GM18499 (cell line): Measurements from ENCODE around the gene CEP350.

Source experiments
- ATAC-seq: cut with Tn5 transposase; IDR thresholded peaks from one replicate; pipeline ENCODE4 v1.9.1; 2021; ENCODE audit warnings: moderate number of reproducible peaks; ENCODE audit not compliant: insufficient read depth, unreplicated experiment

CEP350 gene

GRCh38 chr1:179954493-179955286 is at the start of gene CEP350:
TSS of gene CEP350 (plus strand) at chr1:179954810. CDS start at chr1:179986182, 31,372 bp downstream.
- peak; percentile 90 for ATAC-seq

GRCh38 chr1:179910934-179911333 is 43.7 kb upstream of the CEP350 start:
- no peak for ATAC-seq

GRCh38 chr1:179911812-179912211 is 42.8 kb upstream of the CEP350 start:
- no peak for ATAC-seq

GRCh38 chr1:179917601-179918429 is 36.8 kb upstream of the CEP350 start:
- ATAC-seq, result no peak

DNA sequence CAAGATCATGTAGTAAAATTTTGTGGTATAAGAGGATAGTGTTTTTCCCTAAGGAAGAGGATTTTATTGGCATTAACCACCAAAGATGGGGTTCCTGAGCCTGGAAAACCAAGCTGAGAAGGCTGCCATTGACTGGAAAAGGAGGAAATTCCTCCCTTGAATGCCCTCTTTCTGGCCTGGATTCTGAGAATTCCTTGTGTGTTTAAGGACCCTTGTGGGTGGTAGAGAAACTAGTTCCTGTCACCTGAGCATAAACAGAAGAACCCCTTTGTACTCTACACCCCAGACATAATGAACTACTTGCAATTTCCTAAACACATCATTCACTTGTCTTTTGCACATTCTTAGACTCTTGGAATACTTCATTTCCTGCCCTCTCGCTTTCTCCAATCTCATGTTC is 33.1 kb upstream of the CEP350 start:
- ATAC-seq, result no peak

- ATAC-seq, result no peak
Measured at GRCh38 chr1:179921981-179922872, 32.4 kb upstream of the CEP350 start.

DNA sequence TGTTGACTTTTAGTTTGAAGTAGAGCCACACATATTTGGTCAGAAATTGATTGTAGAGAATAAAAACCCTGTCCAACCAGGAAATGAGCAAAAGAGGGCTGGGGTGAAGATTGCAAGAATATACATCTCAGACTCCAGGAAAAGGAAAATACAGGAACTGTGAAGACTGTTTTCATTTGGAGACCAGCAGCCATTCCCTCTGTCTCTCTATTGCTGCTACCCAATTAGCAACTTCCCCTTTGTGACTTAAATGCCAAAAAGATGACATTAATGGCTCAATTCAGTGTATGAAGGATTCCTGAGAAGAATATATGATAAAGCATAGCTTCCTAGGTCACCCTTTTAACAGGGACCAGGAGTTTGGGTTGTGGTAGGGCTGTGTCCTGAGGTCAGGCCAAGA is 31.6 kb upstream of the CEP350 start:
- no peak for ATAC-seq

- no peak for ATAC-seq
Measured at GRCh38 chr1:179924268-179924667, 30.3 kb upstream of the CEP350 start.

GRCh38 chr1:179925302-179925701 is 29.3 kb upstream of the CEP350 start:
- no peak for ATAC-seq

DNA sequence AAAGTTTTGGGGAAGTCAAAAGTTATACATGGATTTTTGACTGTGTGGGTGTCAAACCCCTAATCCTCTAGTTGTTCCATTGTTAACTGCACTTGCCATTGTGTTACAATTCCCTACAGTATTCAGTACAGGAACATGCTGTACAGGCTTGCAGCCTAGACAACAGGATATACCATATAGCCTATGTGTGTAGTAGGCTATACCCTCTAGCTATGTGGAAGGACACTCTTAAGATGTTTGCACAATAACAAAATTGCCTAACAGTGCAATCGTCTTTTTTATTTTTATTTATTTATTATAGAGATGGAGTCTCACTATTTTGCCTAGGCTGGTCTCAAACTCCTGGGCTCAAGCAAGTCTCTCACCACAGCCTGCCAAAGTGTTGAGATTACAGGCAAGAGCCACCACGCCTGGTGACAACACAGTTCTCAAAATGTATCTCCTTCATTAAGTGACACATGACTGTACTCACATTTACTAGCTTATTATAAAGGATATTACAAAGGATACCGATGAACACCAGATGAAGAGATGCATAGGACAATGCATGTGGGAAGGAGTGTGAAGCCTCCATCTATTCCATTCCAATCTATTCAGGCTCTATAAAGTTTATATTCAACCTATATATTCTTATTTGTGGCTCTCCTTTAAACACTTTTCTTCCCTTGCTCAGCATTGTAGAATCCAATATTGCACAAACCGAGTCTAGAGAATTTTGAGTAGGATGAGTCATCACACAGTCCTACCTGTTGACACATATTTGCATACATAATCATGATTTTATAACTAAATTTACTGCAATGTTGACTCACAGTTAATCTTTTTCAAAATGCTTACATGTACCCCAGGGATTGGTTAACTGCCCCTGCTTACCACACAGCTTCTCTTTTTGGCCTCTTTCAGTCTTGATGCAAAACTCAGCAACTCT is 28.4 kb upstream of the CEP350 start:
- no peak for ATAC-seq

GRCh38 chr1:179926850-179927205 is 27.8 kb upstream of the CEP350 start:
- ATAC-seq, result no peak

GRCh38 chr1:179929955-179930798 is 24.4 kb upstream of the CEP350 start:
- ATAC-seq, result no peak

GRCh38 chr1:179930867-179931266 is 23.7 kb upstream of the CEP350 start:
- no peak for ATAC-seq

GRCh38 chr1:179933219-179933618 is 21.4 kb upstream of the CEP350 start:
- ATAC-seq, result no peak

- ATAC-seq, result no peak
Measured at GRCh38 chr1:179935909-179936496, 18.6 kb upstream of the CEP350 start.

DNA sequence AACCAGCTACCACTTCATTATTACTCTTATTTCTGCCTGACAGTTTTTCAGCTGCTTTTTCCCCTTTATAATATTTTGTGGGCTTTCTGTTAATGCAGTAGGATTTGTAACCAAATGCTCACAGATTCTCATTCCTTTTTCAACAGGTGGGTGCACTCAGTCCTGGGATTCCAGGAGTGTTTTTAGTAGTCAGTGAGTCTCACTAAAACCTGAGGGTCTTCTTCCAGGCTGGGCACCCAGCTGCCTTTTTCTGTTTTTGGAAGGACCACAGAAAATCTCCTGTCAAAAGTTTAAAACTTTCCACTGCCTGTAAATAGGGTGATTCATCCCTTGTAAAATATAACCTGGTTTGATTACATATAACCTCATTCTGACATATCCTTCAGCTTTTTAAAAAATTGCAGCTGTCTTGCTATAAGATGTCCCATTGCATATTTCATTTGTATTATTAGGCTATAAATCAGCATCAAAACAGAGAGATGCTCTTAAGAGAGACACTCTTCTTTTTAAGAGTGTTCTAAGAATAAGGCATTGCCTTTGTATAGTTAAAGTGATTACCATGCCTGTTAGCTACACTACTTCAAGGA is 16.8 kb upstream of the CEP350 start:
- ATAC-seq, result no peak

DNA sequence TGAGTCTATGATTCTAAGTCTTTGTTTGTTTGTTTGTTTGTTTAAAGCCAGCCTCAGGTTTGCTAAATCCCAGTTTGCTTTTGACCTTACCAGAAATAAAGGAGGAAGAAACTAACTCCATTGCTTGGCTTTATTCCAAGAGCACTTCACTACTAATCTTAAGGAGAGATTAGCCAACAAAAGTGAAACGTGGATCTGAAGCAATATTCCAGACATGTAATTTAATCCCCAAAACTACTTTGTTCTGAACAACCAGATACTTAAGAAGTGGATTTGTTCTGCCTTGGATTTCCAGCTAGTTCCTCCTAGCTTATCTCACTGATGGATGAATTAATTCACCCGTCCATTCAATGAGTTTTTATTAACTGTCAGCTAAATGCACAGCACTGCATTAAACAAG is 15.9 kb upstream of the CEP350 start:
- no peak for ATAC-seq

- no peak for ATAC-seq
Measured at GRCh38 chr1:179939941-179940340, 14.7 kb upstream of the CEP350 start.
